SK-N-SH treated with all-trans-retinoic acid at 6 μM for 48 hours (cell line): ENCODE results near the gene CTU1.

ENCODE experiments used
- ATAC-seq: fragments of 200-7000 bp; cut with Tn5 transposase; 3 replicates; pipeline ENCODE4 v1.9.1; 2020; ENCODE audit warnings: mild to moderate bottlenecking, moderate library complexity
- ARNTL ChIP-seq: fragments of 450-650 bp; formaldehyde crosslinking; IDR thresholded peaks from 2 replicates; pipeline ENCODE4 v1.5.0; 2020; ENCODE audit warnings: low read depth, mild to moderate bottlenecking, moderate library complexity, borderline replicate concordance
- BACH2 ChIP-seq: fragments of 250-450 bp; sonication (Bioruptor Pico); IDR thresholded peaks from 2 replicates; pipeline ENCODE4 v1.9.0; 2021; ENCODE audit warnings: mild to moderate bottlenecking, borderline replicate concordance
- CSDC2 ChIP-seq: fragments of 250-450 bp; sonication (Bioruptor Pico); IDR thresholded peaks from 2 replicates; pipeline ENCODE4 v1.5.0; 2020; ENCODE audit warnings: mild to moderate bottlenecking, moderate library complexity
- ESRRG ChIP-seq: fragments of 250-450 bp; sonication (Bioruptor Pico); IDR thresholded peaks from 2 replicates; pipeline ENCODE4 v1.6.1; 2021; ENCODE audit warnings: mild to moderate bottlenecking
- GLIS3 ChIP-seq: fragments of 250-450 bp; sonication (Bioruptor Pico); IDR thresholded peaks from 2 replicates; pipeline ENCODE4 v1.5.0; 2020; ENCODE audit warnings: mild to moderate bottlenecking, moderate library complexity
- ISL1 ChIP-seq: fragments of 250-450 bp; sonication (Bioruptor Pico); IDR thresholded peaks from 2 replicates; pipeline ENCODE4 v2.1.2; 2022; ENCODE audit warnings: mild to moderate bottlenecking, moderate library complexity
- OSR1 ChIP-seq: fragments of 250-450 bp; sonication (Bioruptor Pico); IDR thresholded peaks from 2 replicates; pipeline ENCODE4 v1.8.0; 2022; ENCODE audit warnings: moderate library complexity, mild to moderate bottlenecking, inconsistent platforms
- PPARA ChIP-seq: fragments of 250-450 bp; sonication (Bioruptor Pico); IDR thresholded peaks from 2 replicates; pipeline ENCODE4 v1.5.0; 2020; ENCODE audit warnings: mild to moderate bottlenecking, borderline replicate concordance
- RARB ChIP-seq: fragments of 250-450 bp; sonication (Bioruptor Pico); IDR thresholded peaks from 2 replicates; pipeline ENCODE4 v1.8.0; 2021; ENCODE audit warnings: mild to moderate bottlenecking, moderate library complexity
- SNAI2 ChIP-seq: fragments of 250-450 bp; sonication (Bioruptor Pico); IDR thresholded peaks from 2 replicates; pipeline ENCODE4 v1.5.0; 2020; ENCODE audit warnings: mild to moderate bottlenecking, moderate library complexity
- TCF4 ChIP-seq: fragments of 250-450 bp; sonication (Bioruptor Pico); IDR thresholded peaks from 2 replicates; pipeline ENCODE4 v1.8.0; 2021; ENCODE audit warnings: mild to moderate bottlenecking, moderate library complexity, borderline replicate concordance
- TOX ChIP-seq: fragments of 250-450 bp; sonication (Bioruptor Pico); IDR thresholded peaks from 2 replicates; pipeline ENCODE4 v1.8.0; 2021; ENCODE audit warnings: mild to moderate bottlenecking, moderate library complexity, borderline replicate concordance
- ZC3H10 ChIP-seq: fragments of 250-450 bp; sonication (Bioruptor Pico); IDR thresholded peaks from 2 replicates; pipeline ENCODE4 v1.5.1; 2021; ENCODE audit warnings: mild to moderate bottlenecking, moderate library complexity
- ZFP3 ChIP-seq: fragments of 250-450 bp; sonication (Bioruptor Pico); IDR thresholded peaks from 2 replicates; pipeline ENCODE4 v1.5.0; 2020; ENCODE audit warnings: mild to moderate bottlenecking, moderate library complexity
- ZFP30 ChIP-seq: fragments of 450-650 bp; formaldehyde crosslinking; IDR thresholded peaks from 2 replicates; pipeline ENCODE4 v1.5.0; 2022; ENCODE audit warnings: mild to moderate bottlenecking, moderate library complexity
- ZNF565 ChIP-seq: fragments of 450-650 bp; formaldehyde crosslinking; conservative IDR thresholded peaks from 2 replicates; pipeline ENCODE4 v1.5.0; 2020; ENCODE audit warnings: low read depth, mild to moderate bottlenecking, moderate library complexity
- ZNF70 ChIP-seq: fragments of 450-650 bp; formaldehyde crosslinking; IDR thresholded peaks from 2 replicates; pipeline ENCODE4 v1.5.0; 2020; ENCODE audit warnings: mild to moderate bottlenecking, moderate library complexity
- ZNF8 ChIP-seq: fragments of 450-650 bp; formaldehyde crosslinking; IDR thresholded peaks from 2 replicates; pipeline ENCODE4 v1.5.0; 2020; ENCODE audit warnings: mild to moderate bottlenecking, moderate library complexity
- TF ChIP-seq, protein P1 (sequence below): fragments of 250-450 bp; sonication (Bioruptor Pico); IDR thresholded peaks from 2 replicates; pipeline ENCODE4 v1.5.0; 2020; ENCODE audit warnings: mild to moderate bottlenecking, moderate library complexity
- TF ChIP-seq, protein P2 (sequence below): fragments of 250-450 bp; sonication (Bioruptor Pico); IDR thresholded peaks from 2 replicates; pipeline ENCODE4 v1.8.0; 2020; ENCODE audit warnings: mild to moderate bottlenecking, moderate library complexity, borderline replicate concordance
- TF ChIP-seq, protein P3 (sequence below): fragments of 250-450 bp; sonication (Bioruptor Pico); IDR thresholded peaks from 2 replicates; pipeline ENCODE4 v1.8.0; 2021; ENCODE audit warnings: low read depth, mild to moderate bottlenecking, moderate library complexity, borderline replicate concordance

Gene CTU1

DNA sequence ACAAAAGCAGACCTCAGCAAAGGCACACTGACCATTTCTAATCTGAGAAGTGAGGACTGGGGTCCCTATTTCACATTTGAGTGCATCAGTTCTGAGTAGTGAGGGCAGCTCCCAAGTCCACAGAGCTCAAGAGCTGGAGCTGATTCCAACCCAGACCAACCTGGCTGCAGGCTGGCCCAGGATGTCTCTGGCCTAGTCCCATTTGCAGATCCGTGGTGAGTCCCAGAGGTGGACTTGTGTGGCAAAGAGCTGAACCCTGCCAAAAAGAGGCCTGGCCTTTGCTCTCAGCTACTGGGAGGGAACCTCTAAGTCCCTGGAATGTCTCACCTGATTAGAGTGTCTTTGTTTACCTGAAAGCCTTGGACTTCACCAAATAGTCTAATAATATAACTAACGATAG, 48.5 kb upstream of the CTU1 start (continued):
- TF ChIP-seq, protein P1, sequence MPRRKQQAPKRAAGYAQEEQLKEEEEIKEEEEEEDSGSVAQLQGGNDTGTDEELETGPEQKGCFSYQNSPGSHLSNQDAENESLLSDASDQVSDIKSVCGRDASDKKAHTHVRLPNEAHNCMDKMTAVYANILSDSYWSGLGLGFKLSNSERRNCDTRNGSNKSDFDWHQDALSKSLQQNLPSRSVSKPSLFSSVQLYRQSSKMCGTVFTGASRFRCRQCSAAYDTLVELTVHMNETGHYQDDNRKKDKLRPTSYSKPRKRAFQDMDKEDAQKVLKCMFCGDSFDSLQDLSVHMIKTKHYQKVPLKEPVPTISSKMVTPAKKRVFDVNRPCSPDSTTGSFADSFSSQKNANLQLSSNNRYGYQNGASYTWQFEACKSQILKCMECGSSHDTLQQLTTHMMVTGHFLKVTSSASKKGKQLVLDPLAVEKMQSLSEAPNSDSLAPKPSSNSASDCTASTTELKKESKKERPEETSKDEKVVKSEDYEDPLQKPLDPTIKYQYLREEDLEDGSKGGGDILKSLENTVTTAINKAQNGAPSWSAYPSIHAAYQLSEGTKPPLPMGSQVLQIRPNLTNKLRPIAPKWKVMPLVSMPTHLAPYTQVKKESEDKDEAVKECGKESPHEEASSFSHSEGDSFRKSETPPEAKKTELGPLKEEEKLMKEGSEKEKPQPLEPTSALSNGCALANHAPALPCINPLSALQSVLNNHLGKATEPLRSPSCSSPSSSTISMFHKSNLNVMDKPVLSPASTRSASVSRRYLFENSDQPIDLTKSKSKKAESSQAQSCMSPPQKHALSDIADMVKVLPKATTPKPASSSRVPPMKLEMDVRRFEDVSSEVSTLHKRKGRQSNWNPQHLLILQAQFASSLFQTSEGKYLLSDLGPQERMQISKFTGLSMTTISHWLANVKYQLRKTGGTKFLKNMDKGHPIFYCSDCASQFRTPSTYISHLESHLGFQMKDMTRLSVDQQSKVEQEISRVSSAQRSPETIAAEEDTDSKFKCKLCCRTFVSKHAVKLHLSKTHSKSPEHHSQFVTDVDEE (CRISPR knock-in tag) = no peak
- TF ChIP-seq RARB (CRISPR knock-in tag) (no peak), BACH2 (no peak), ZNF70 (CRISPR knock-in tag) (no peak), ISL1 (CRISPR knock-in tag) (no peak), PPARA (no peak), OSR1 (CRISPR knock-in tag) (no peak), ZNF8 (CRISPR knock-in tag) (no peak), ZFP3 (CRISPR knock-in tag) (no peak), TCF4 (CRISPR knock-in tag) (no peak)

DNA sequence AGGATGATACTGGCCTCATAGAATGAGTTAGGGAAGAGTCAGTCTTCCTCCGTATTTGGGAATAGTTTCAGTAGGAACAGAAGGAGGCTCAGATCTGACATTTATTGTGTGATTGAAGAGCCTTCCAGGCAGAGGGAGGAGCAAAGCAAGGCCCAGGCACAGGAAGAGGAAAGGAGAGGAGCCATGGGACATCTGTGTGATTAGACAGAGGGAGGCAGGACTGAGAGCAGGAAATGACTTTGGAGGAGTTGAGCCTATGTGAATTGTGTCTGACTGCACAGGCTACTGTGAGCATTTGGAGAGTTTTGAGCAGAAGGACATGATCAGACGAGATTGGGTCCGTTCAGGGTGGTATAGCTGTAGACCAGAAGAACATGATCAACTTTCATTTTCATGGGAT, 42.4 kb upstream of the CTU1 start:
- ATAC-seq = no peak
- TF ChIP-seq ARNTL (CRISPR knock-in tag) (no peak), RARB (CRISPR knock-in tag) (no peak)

DNA sequence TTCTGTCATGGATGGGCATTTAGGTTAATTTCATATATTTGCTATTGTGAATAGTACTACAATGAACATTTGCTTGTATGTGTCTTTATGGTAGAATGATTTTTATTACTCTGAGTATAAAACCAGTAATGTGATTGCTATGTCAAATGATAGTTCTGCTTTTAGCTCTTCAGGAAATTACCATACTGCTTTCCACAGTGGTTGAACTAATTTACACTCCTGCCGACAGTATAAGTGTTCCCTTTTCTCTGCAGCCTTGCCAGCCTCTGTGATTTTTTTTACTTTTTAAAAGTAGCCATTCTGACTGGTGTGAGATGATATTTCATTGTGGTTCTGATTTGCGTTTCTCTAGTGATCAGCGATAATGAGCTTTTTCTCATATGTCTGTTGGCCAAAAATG, 40.4 kb upstream of the CTU1 start:
- no peak for ATAC-seq
- no peak for TF ChIP-seq BACH2
- TF ChIP-seq TCF4 (CRISPR knock-in tag) = no peak
- no peak for TF ChIP-seq ZFP30 (CRISPR knock-in tag)
- no peak for TF ChIP-seq ZNF565 (CRISPR knock-in tag)
- TF ChIP-seq TOX = no peak
- TF ChIP-seq ESRRG (CRISPR knock-in tag) = no peak
- no peak for TF ChIP-seq ARNTL (CRISPR knock-in tag)
- no peak for TF ChIP-seq SNAI2
- no peak for TF ChIP-seq ZFP3 (CRISPR knock-in tag)
- no peak for TF ChIP-seq ZNF8 (CRISPR knock-in tag)
- TF ChIP-seq CSDC2 = no peak
- TF ChIP-seq GLIS3 (CRISPR knock-in tag) = no peak
- TF ChIP-seq RARB (CRISPR knock-in tag) = no peak
- TF ChIP-seq ZNF70 (CRISPR knock-in tag) = no peak
- TF ChIP-seq ZC3H10 (CRISPR knock-in tag) = no peak

DNA sequence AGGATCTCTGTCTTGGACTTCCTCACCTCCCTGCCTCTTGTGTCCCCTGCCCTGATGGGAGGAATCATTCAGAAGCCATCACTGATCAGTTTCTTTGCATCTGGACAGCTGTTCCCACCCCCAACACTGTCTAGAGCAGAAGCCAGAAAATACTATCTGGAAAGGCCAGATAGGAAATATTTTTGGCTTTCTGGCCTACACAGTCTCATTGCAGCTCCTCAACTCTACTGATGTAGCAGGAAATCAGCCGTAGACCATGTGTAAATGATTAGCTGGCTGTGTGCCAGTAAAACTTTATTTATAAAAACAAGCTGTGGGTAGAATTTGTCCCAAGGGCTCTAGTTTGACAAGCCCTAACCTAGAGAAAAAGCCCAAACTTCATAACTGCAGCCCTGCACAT, 39.5 kb upstream of the CTU1 start:
- no peak for TF ChIP-seq BACH2
- TF ChIP-seq ISL1 (CRISPR knock-in tag) = no peak
- TF ChIP-seq ZNF565 (CRISPR knock-in tag) = no peak
- TF ChIP-seq SNAI2 = no peak
- no peak for TF ChIP-seq GLIS3 (CRISPR knock-in tag)
- TF ChIP-seq ESRRG (CRISPR knock-in tag) = no peak
- TF ChIP-seq CSDC2 = no peak
- ATAC-seq = no peak

DNA sequence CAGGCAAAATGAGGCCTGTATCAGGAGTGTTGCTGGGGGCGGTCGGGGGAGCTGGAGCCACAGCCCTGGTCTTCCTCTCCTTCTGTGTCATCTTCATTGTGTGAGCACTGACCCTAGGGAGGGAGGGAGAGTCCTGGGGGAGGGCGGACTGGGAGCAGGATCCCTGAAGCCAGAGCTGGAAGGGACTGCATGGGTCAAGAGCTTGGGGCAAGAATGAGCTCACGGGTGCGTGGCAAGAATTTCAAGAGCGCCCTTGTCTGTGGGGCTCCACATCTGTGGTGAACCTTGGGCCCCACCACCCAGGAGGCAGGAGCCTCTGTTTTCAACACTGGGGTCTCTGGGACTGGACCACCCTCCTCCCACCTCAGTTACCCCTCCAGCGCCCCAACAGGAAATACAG, 38.5 kb upstream of the CTU1 start:
- no peak for ATAC-seq
- TF ChIP-seq TOX (no peak), OSR1 (CRISPR knock-in tag) (no peak), BACH2 (no peak), ISL1 (CRISPR knock-in tag) (no peak), ZNF70 (CRISPR knock-in tag) (no peak), RARB (CRISPR knock-in tag) (no peak)
- TF ChIP-seq, protein P1 (CRISPR knock-in tag) = no peak
- TF ChIP-seq, protein P2, sequence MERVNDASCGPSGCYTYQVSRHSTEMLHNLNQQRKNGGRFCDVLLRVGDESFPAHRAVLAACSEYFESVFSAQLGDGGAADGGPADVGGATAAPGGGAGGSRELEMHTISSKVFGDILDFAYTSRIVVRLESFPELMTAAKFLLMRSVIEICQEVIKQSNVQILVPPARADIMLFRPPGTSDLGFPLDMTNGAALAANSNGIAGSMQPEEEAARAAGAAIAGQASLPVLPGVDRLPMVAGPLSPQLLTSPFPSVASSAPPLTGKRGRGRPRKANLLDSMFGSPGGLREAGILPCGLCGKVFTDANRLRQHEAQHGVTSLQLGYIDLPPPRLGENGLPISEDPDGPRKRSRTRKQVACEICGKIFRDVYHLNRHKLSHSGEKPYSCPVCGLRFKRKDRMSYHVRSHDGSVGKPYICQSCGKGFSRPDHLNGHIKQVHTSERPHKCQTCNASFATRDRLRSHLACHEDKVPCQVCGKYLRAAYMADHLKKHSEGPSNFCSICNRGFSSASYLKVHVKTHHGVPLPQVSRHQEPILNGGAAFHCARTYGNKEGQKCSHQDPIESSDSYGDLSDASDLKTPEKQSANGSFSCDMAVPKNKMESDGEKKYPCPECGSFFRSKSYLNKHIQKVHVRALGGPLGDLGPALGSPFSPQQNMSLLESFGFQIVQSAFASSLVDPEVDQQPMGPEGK (CRISPR knock-in tag) = no peak
- TF ChIP-seq, protein P3, sequence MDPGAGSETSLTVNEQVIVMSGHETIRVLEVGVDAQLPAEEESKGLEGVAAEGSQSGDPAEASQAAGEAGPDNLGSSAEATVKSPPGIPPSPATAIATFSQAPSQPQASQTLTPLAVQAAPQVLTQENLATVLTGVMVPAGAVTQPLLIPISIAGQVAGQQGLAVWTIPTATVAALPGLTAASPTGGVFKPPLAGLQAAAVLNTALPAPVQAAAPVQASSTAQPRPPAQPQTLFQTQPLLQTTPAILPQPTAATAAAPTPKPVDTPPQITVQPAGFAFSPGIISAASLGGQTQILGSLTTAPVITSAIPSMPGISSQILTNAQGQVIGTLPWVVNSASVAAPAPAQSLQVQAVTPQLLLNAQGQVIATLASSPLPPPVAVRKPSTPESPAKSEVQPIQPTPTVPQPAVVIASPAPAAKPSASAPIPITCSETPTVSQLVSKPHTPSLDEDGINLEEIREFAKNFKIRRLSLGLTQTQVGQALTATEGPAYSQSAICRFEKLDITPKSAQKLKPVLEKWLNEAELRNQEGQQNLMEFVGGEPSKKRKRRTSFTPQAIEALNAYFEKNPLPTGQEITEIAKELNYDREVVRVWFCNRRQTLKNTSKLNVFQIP (CRISPR knock-in tag) = no peak
